DMS79 treated with DMSO at 0.1 percent for 48 hours (cell line): ENCODE results near the gene APOBEC3B.
"Not testable (repeated sequence)": the region's sequence is repeated elsewhere in the genome, so short reads cannot be mapped to it uniquely, and the experiment has no call there.

ENCODE experiments used
- DNase-seq: peaks from one replicate; lab custom pipeline; 2025; lab: John Stamatoyannopoulos, UW

Gene APOBEC3B

DNA sequence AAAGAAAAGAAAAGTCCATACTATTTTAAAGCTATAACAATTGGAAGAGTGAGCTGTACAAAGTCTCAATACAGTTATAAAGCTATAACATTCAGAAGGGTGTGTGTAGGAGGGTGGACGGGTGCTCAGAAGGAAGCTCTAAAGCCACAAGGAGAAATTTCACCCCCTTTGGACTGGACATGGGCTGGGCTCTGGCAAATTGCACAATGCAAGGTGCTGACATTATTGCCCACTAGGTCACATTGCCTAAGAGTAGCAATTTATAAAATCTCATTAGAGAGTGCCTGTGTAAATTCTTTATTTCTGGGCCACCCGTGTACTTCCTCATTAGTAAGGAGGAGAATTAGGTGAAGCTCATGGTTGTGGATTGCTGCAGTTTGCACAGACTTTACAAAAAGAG is 30.4 kb upstream of the APOBEC3B start:
- no peak for DNase-seq

DNA sequence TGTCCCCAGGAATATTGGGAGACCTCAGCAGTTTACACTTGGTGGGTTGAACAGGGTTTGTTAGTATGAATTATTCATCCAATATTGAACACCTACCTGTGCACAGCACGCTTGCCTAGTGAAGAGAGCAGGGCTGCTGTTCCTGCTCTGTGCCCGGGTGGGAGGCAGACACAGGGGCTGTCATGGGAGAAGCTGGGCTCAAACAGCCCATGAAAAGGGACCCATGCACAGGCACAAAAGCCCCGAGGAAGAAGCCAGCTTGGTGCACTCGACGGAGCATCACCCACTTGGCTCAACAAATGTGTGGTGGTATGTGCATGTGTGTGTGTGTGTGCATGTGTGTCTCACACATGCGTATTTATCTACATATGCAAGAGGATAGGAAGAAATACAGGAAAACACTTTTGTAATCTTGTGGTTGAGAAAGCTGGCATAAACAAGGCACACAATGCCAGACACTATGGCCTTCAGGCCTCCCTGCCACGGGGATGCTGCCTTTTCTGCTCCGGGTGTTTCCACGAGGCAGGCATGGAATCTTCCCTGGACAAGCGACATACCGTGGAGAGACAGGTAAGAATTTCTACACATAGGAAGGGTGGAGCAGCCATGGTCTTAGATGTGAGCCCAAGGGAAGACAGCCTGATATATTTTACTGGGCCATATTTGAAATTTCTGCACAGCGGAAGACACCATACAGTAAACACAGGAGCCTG is 29.7 kb upstream of the APOBEC3B start:
- DNase-seq = no peak

DNA sequence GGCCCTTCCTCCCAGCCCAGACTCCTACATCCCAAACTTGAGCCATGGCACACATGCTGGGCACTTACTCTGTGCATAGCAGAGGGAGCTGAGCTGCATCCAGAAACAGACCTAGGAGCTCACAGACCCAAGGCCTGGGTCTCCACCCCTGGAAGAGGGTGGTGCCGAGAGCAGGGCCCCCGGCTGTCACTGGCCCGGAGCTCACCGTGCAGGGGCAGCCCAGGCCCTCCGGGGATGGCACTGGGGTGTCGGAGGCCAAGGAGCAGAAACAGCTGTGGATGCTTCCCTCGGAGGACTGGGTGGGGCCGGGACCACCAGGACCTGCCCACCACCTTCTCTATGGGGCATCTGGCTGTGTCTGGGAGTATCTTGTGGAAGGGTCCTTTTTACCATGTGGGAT is 29.1 kb upstream of the APOBEC3B start:
- no peak for DNase-seq

- no peak for DNase-seq
Observed at GRCh38 chr22:38953577-38954413, 28.4 kb upstream of the APOBEC3B start.

- DNase-seq = no peak
Observed at GRCh38 chr22:38954414-38955043, 27.6 kb upstream of the APOBEC3B start.

GRCh38 chr22:38955250-38955905 is 26.8 kb upstream of the APOBEC3B start:
- DNase-seq = no peak

DNA sequence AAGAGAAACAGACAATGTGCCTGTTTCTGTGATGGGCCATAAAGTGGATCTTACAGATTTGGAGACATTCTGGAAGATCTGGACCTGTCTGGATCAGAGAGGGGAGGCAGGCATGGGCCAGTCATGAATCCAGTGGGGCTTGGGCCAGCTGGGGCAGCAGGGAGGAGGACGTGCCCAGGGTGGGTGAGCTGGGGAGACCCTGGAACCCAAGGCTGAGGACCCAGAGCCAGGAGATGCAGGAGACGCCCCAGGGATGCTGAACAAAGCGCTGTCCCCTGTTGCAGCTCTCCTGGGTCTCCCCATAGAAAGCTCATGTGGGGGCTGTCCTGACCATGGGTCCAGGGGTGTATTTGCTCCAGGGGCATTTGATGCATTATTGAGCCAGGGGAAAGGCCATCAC is 26.2 kb upstream of the APOBEC3B start:
- no peak for DNase-seq

DNA sequence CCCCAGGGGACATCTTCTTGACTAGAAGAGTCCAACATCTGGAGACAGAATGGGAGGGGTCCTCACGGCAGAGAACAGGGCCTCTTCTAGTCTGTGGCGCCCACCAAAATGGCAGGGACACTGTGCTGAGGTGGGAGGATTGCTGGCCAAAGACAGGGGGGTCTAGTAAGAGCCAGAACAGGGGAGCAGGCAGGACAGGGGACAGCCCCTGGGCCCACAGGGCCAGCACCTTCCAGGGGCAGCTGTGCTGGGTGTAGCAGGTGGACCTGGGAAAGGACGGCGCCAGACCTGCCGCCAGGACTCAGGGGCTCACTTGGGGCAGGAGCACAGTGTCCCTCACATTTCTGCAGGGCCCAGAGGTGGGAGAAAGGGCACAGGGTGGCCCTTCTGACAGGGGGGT is 25.6 kb upstream of the APOBEC3B start:
- DNase-seq = no peak

DNA sequence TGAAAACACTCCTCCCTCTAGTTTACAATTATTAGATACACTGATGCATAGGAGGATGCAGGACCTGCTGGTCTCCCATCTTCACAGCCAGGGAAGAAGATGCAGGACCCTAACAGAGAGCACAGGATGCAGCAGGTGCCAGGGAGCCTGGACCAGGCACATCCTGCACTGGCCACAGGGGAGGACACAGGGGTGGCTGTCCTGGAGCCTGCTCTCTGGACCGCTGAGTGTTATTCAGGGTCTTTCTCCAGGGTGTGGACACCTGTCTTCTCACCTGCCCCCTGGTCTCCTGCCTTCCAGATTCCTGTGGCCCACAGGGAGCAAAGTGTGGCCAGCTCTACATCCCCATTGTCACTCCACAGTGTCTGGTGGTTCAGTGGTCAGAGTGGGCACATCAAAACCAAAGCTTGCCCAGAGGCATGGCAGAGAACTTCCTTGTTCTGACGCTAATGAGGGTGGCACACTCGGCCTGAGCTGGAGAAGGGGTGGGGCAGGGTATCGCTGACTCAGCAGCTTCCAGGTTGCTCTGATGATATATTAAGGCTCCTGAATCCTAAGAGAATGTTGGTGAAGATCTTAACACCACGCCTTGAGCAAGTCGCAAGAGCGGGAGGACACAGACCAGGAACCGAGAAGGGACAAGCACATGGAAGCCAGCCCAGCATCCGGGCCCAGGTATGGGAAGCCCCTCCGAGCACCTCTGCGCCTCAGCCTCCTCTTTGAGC is 24.9 kb upstream of the APOBEC3B start, which contains the start of gene APOBEC3A:
APOBEC3A (plus strand) TSS at position 564 of the 725 bp plus-strand sequence; CDS start at position 647, 83 bp downstream.
- DNase-seq = no peak

DNA sequence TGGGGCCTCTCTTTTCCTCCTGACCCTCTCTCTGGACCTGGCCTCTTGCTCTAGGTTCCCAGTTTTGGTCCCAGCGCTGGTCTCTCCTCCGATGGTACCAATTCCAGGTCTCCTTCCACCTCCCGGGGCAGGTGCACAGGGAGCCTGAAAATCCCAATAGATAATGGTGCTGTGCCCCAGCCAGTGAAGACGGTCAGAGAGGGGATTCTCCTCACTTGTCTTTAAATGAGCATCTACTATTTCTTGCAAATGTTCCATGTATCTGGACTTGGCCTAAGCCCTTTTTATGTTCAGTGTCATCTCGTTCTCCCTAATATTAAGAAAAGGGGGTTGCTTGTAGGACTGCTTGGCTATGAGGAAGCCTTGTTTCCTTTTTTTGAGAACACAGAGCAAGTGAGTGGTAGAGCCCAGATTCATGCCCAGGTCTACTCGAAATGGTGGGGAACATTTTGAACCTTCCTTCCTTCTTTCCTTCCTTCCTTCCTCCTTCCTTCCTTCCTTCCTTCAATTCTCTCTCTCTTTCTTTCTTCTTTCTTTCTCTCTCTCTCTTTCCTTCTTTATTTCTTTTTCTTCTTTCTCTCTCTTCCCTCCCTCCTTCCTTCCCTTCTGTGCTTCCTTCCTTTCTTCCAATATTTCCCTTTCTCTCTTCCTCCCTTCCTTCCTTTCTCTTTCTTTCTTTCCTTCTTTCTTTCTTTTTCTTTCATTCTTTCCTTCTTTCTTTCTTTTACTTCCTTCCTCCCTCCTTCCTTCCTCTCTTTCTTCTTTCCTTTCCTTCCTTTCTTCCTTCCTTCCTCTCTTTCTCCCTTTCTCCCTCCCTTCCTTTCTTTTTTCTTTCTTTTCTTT is 24.1 kb upstream of the APOBEC3B start:
- no peak for DNase-seq

- not testable (repeated sequence) for DNase-seq
Observed at GRCh38 chr22:38958651-38958943, 23.6 kb upstream of the APOBEC3B start.

DNA sequence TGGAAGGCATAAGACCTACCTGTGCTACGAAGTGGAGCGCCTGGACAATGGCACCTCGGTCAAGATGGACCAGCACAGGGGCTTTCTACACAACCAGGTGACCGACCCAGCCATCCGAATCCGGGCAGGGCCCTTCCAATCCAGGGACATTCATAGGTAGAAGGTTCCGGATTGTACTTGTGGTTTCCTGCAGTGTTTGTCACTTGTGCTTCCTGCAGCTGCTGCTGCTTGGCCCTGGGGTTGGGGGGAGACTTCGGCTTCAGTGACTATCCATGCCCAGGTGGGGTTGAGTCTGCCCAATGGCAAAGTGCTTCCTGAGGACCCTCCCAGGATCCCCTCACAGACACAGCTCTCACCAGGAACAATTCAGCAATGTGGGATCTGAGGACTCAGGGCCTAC is 22.6 kb upstream of the APOBEC3B start:
- DNase-seq = no peak

GRCh38 chr22:38960673-38961072 is 21.5 kb upstream of the APOBEC3B start:
- not testable (repeated sequence) for DNase-seq

DNA sequence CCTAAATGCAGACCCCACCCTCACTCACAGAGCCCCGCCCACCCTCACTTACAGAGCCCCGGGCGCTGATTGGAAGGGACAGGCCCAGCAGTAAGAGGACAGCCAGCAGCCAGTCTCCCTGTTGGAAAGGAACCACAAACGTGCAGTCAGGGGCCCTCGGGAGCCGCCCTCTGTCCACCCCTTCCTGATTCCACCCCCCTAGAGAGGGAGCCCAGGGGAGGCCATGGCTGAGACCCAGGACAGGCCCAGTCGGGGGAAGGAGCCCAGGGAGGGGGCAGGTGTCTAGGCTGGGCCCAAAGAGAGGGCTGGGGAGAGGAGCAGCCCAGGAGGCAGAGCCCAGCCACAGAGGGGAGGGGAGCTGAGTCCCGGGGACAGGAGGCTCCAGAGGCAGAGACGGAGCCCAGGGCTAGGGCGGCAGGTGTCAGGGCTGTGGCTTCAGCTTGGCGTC is 18.8 kb upstream of the APOBEC3B start:
- DNase-seq = not testable (repeated sequence)

DNA sequence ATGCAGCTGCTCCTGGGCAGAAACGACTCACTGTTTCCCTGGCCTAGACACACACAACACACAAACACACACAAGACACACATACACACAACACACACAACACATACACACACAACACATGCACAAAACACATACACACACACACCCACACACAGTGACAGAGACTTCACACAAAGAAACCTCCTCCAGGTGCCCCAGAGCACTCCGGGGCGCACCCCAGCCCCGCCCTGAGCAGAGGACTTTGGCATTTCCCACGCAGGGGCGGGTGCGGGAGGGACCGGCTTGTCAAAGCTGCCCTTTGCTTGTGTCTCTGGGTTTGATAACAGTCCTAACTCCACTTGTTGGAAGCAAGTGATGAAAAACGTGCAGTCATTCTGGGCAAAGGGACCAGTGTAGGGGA is 18.3 kb upstream of the APOBEC3B start:
- DNase-seq = no peak

- DNase-seq = no peak
Observed at GRCh38 chr22:38964306-38964705, 17.8 kb upstream of the APOBEC3B start.

DNA sequence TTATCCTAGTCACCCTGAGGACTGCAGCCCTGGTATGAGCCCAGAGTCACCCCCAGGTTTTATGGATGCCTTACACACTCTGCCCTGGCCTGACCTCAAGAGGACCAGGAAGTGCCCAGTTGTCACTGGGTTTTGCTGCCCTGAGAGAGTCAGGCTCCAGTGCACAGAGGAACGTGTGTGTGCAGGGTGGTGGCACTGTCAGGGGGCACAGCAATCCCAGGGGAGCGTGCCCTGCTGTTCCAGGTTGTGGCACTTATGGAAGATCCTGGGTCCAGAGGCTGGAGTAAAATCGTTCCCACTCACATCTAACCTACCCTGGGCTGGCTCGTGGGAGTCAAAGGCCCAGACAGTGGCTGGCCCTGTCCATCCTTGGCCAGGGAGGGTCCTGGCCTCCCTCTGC is 17.2 kb upstream of the APOBEC3B start:
- DNase-seq = no peak

- no peak for DNase-seq
Observed at GRCh38 chr22:38965614-38966379, 16.4 kb upstream of the APOBEC3B start.

DNA sequence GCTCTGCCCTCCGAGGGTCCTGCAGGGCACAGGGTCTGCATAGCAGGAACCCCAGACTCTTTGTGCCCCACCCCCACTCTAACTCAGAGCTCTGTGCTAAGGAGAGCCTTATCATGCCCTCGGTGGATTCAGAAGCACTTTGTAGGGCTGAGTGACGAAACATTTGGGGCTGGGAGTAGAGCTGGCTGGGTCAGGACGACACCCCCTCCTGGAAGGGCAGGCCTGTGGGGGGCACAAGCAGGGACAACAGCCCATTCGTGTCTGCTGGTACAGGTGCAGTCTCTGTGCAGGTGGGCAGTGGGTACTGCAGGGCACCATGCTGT is 15.8 kb upstream of the APOBEC3B start:
- no peak for DNase-seq

DNA sequence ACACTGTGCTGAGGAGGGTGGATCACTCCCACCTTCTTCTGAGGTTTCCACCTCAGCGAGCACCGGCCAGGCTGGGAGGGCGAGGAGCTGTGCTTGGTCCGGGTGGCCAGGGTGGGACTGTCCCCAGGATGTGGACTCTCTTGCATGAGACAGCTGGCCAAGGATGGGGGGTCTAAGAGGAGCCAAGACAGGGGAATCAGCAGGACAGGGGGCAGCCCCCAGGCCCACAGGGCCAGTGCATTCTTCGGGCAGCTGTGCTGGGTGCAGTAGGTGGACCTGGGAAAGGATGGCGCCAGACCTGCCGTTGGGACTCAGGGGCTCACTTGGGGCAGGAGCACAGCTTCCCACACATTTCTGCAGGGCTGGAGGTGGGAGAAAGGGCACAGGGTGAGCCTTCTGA is 15.2 kb upstream of the APOBEC3B start:
- no peak for DNase-seq
